ENCODE measurements around the gene NUP133. TPM values are rescaled to one million over a fixed set of nuclear protein-coding genes. Genes with fewer than 3 reads are reported as not detected.

The NUP133 gene
- total and polyA plus RNA-seq, 2 of the 4 experiments (the other 2 are of a cell fraction): 13.4 to 30.5 TPM

DNA sequence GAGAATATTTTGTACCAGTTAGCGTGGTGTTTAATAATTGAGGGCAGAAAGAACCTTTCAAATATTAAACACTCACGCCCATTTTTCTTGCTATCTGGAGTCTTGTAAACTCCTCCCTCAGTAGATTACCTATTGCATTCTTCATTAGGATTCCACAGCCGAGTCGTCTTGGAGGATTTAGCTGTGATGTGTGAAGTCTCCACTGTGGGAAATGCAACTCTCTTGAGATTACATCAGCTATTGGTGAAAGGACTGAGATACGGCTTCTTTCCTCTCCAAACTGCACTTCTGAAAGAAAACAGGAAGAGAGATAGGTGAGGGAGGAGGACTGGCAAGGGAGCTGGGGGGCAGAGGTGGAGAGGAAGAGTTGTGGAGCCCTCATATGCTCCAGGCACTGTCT is 110.4 kb downstream of the NUP133 start:
- H3K9me1 ChIP-seq (ENCODE audit: insufficient read depth, low read length): no peaks in the 10 kb centered on the region
- H3K56ac ChIP-seq (ENCODE audit: extremely low read depth, insufficient read depth, low read length): no peak overlapping the region
- no peaks in the 10 kb centered on the region for H3K9me3 ChIP-seq (ENCODE audit: control insufficient read depth, insufficient read depth, low read length)
- no peak overlapping the region for H3K9ac ChIP-seq (ENCODE audit: low read depth, low read length)
- no peak overlapping the region for H2AFZ ChIP-seq (replicated peaks; ENCODE audit: low read length, poor library complexity)
- dilution Hi-C loops (cut with HindIII; ENCODE audit: low sequenced_read_pairs, unreplicated experiment) (no loop called here), in situ Hi-C loops (cut with MboI; ENCODE audit: low sequenced_read_pairs) (no loop called here), intact Hi-C loops (cut with micrococcal nuclease) (no loop called here)
- no peaks in the 10 kb centered on the region for H4K20me1 ChIP-seq (ENCODE audit: insufficient read depth, low read length)
- H3K4me2 ChIP-seq (ENCODE audit: low read depth, low read length): no peak overlapping the region
- no peak overlapping the region for H2BK20ac ChIP-seq (ENCODE audit: low read depth, low read length)
- H3K4me1 ChIP-seq (ENCODE audit: control insufficient read depth, insufficient read depth, low read length): no peaks in the 10 kb centered on the region
- TF ChIP-seq MXI1 (IDR thresholded peaks at IDR 0.05; ENCODE audit: borderline replicate concordance, low read depth, low read length) (no peak), NFE2L2 (IDR thresholded peaks at IDR 0.05; ENCODE audit: low read depth, low read length) (no peak), CEBPB (IDR thresholded peaks at IDR 0.05; ENCODE audit: low read depth, low read length) (no peak), RAD21 (IDR thresholded peaks at IDR 0.05; ENCODE audit: low read length) (no peak)
- H4K5ac ChIP-seq (ENCODE audit: low read depth, low read length): no peak overlapping the region
- H2BK15ac ChIP-seq (ENCODE audit: low read depth, low read length): no peak overlapping the region
- CTCF ChIA-PET: no interaction called here
- DNase-seq (no peak), ATAC-seq (ENCODE audit: low read depth) (no peak)
- no peak overlapping the region for H2AK9ac ChIP-seq (replicated peaks; ENCODE audit: low read depth, low read length, poor library complexity)
- H3K23ac ChIP-seq (ENCODE audit: low read depth, low read length): no peak overlapping the region
- no peak overlapping the region for H4K8ac ChIP-seq (ENCODE audit: low read depth in 2 of 2, low read length in 2 of 2)
- no CpG with 5 or more reads among the region's 5 CpGs for WGBS, 2 experiments (ENCODE audit: extremely low coverage in 2 of 2, insufficient read length in 1 of 2)
- H3K14ac ChIP-seq (replicated peaks; ENCODE audit: low read depth, low read length): no peak overlapping the region
- H2AK5ac ChIP-seq (ENCODE audit: low read depth, low read length): no peak overlapping the region
- H3K27me3 ChIP-seq (ENCODE audit: control insufficient read depth, insufficient read depth, low read length): peaks cover 32% of the 10 kb centered on the region
- H4K91ac ChIP-seq (ENCODE audit: insufficient read depth, low read depth, low read length): no peak overlapping the region
- H3K79me1 ChIP-seq (ENCODE audit: low read depth in 1 of 2, low read length in 2 of 2): no peaks in the 10 kb centered on the region
- H3K18ac ChIP-seq (ENCODE audit: low read depth, low read length): no peak overlapping the region
- no peaks in the 10 kb centered on the region for H3K36me3 ChIP-seq (ENCODE audit: control insufficient read depth, insufficient read depth, low read length)
- H3K4ac ChIP-seq (ENCODE audit: low read depth, low read length): no peak overlapping the region
- BruUV-seq (replicated peaks): no TSS peak
- no peak overlapping the region for H3K4me3 ChIP-seq (ENCODE audit: insufficient read depth, low read depth, low read length)
- H2BK5ac ChIP-seq (ENCODE audit: low read depth, low read length, poor library complexity, severe bottlenecking): no peak overlapping the region
- no peak overlapping the region for H2BK120ac ChIP-seq (ENCODE audit: low read depth, low read length)
- POLR2A ChIA-PET (ENCODE audit: unreplicated experiment): no interaction called here
- no peak overlapping the region for H3K27ac ChIP-seq (ENCODE audit: insufficient read depth, low read length)
